ENCODE data around the gene DUSP19. TPM values are rescaled to one million over a fixed set of nuclear protein-coding genes. Genes with fewer than 3 reads are reported as not detected.

Gene DUSP19
- polyA plus RNA-seq, 1 of the 3 experiments (the other 2 are of a cell fraction) = 0.85 TPM

GRCh38 chr2:183126635-183127034 is 48.1 kb downstream of the DUSP19 start:
- Histone ChIP-seq H2AFZ (ENCODE audit: low read depth) (no peak overlapping the region), H4K20me1 (ENCODE audit: insufficient read depth) (no peaks in the 10 kb centered on the region), H3K79me2 (ENCODE audit: insufficient read depth) (peaks cover 69% of the 10 kb centered on the region), H3K27me3 (ENCODE audit: insufficient read depth) (no peaks in the 10 kb centered on the region), H3K27ac (ENCODE audit: low read depth in 2 of 2, low read length in 1 of 2) (no peak overlapping the region), H3K9me3 (no peaks in the 10 kb centered on the region), H3K4me2 (no peak overlapping the region; the same call in 1 of the 2 replicates), H3K36me3 (replicated peaks in 1 of 2; ENCODE audit: control insufficient read depth in 1 of 2, insufficient read depth in 2 of 2, low read length in 1 of 2) (peaks cover 16 to 25% of the 10 kb centered on the region in 2 experiments), H3K4me3 (ENCODE audit: low read depth in 2 of 2, low read length in 1 of 2) (no peak overlapping the region), H3K9me2 (no peaks in the 10 kb centered on the region), H3K4me1 (ENCODE audit: control insufficient read depth in 1 of 2, insufficient read depth in 2 of 2, low read depth in 1 of 2, low read length in 1 of 2) (peaks cover 4 to 8% of the 10 kb centered on the region in 2 experiments; a peak in 3 of 4 replicates), H3K9ac (no peak overlapping the region), H3F3A (replicated peaks; ENCODE audit: insufficient read depth) (peaks cover 9% of the 10 kb centered on the region)
- POLR2A ChIA-PET = no interaction called here
- CTCF ChIA-PET = interaction anchor here (1.1 kb wide), 1 partner anchor 10 kb away, joined by 3 read pairs; no protein-coding TSS in a partner anchor
- no peak for TF ChIP-seq CHD2 (IDR thresholded peaks at IDR 0.05; ENCODE audit: low read length, partially characterized antibody)
- TF ChIP-seq RAD21 (IDR thresholded peaks at IDR 0.05; ENCODE audit: low read length) = no peak
- no peak for TF ChIP-seq MEF2A (IDR thresholded peaks at IDR 0.05; ENCODE audit: borderline replicate concordance, low read depth)
- no peak for TF ChIP-seq RFX5 (IDR thresholded peaks at IDR 0.05; ENCODE audit: low read length)
- no peak for TF ChIP-seq MXI1 (IDR thresholded peaks at IDR 0.05; ENCODE audit: low read depth, low read length)
- TF ChIP-seq NFIC (IDR thresholded peaks at IDR 0.05; ENCODE audit: borderline replicate concordance) = no peak
- TF ChIP-seq CTCF (IDR thresholded peaks at IDR 0.05) = no peak
- no peak for TF ChIP-seq YY1 (IDR thresholded peaks at IDR 0.05; ENCODE audit: low read depth)
- TF ChIP-seq PBX3 (IDR thresholded peaks at IDR 0.05) = no peak
- TF ChIP-seq FOXM1 (IDR thresholded peaks at IDR 0.05; ENCODE audit: low read depth) = no peak
- no peak for TF ChIP-seq GABPA (IDR thresholded peaks at IDR 0.05; ENCODE audit: low read depth)
- no peak for TF ChIP-seq EZH2phosphoT487 (IDR thresholded peaks at IDR 0.05; ENCODE audit: borderline replicate concordance, low read depth)
- TF ChIP-seq POLR2AphosphoS5 (IDR thresholded peaks at IDR 0.05; ENCODE audit: low read depth, low read length) = no peak
- no peak for TF ChIP-seq REST (IDR thresholded peaks at IDR 0.05; ENCODE audit: low read depth, low read length)
- no peak for TF ChIP-seq RXRA (IDR thresholded peaks at IDR 0.05; ENCODE audit: borderline replicate concordance, low read depth)
- TF ChIP-seq TCF12 (IDR thresholded peaks at IDR 0.05) = no peak
- no peak for TF ChIP-seq FOSL2 (IDR thresholded peaks at IDR 0.05; ENCODE audit: borderline replicate concordance, low read depth)
- TF ChIP-seq EP300 (IDR thresholded peaks at IDR 0.05; ENCODE audit: borderline replicate concordance in 1 of 2, low read depth in 1 of 2, low read length in 1 of 2) = no peak
- no peak for TF ChIP-seq USF1 (IDR thresholded peaks at IDR 0.05; ENCODE audit: borderline replicate concordance, low read depth)
- TF ChIP-seq FOXJ3 (CRISPR knock-in tag; IDR thresholded peaks at IDR 0.05) = no peak
- 88% methylated on average over 2 of the region's 2 CpGs for WGBS (ENCODE audit: low lambda C conversion rate)
- DNase-seq = no peak
